Mucosa of descending colon (tissue), 3 donors: ENCODE data around the gene CSF3R. TPM values are rescaled to one million over a fixed set of nuclear protein-coding genes. Genes with fewer than 3 reads are reported as not detected.

ENCODE experiments used
- ATAC-seq: fragments of 200-7000 bp; cut with Tn5 transposase; one replicate; pipeline ENCODE4 v1.9.1; 2020; ENCODE audit warnings: mild to moderate bottlenecking, moderate library complexity
- DNase-seq, 3 donors: peaks; one replicate each; pipeline ENCODE4 v3.0.0-alpha.2; 2020
- H3K36me3 ChIP-seq: fragments of 200-600 bp; one replicate; pipeline ENCODE4 v1.8.0; 2021; ENCODE audit warnings: low read depth, mild to moderate bottlenecking
- H3K4me1 ChIP-seq: fragments of 200-600 bp; one replicate; pipeline ENCODE4 v1.8.0; 2021; ENCODE audit warnings: low read depth, mild to moderate bottlenecking
- H3K4me3 ChIP-seq: fragments of 200-600 bp; one replicate; pipeline ENCODE4 v1.8.0; 2021; ENCODE audit warnings: mild to moderate bottlenecking
- H3K9me3 ChIP-seq: fragments of 200-600 bp; one replicate; pipeline ENCODE4 v1.8.0; 2021; ENCODE audit warnings: mild to moderate bottlenecking
- intact Hi-C, 2 donors: fragments of 100-400 bp; cut with DNase I in 1 of 2; cut with micrococcal nuclease in 1 of 2; formaldehyde crosslinking; loops; one replicate each; pipeline versions ENCODE4 v1.11.0 to v1.11.1; 2022; cut with DNase I, micrococcal nuclease
- total RNA-seq, 3 donors: library from RNA; stranded (reverse); fragmentation: NEBNext Ultra II Directional in 2 of 3; extraction: Animal tissue kit (Norgen Biotek cat#: 25700) in 2 of 3; gene quantifications; one replicate each; pipeline versions ENCODE4 v1.2.1 to v1.2.4, GENCODE V29; 2021 to 2023
- TF ChIP-seq, protein P1 (sequence below): fragments of 200-600 bp; IDR thresholded peaks from one replicate; pipeline ENCODE4 v1.8.0; 2022; ENCODE audit warnings: antibody characterized with exemption, mild to moderate bottlenecking
- donor health status: DM: no; HTN: no; CAD: no; lungs with moderate emphysema.
- donor health status: DM: no; HTN: no; CAD: no.
- donor health status: DM: no; HTN: yes; CAD: no.

The CSF3R gene
- total RNA-seq, 3 donors from 2014 or later = 1.4 to 7.7 (median 4.7) TPM

DNA sequence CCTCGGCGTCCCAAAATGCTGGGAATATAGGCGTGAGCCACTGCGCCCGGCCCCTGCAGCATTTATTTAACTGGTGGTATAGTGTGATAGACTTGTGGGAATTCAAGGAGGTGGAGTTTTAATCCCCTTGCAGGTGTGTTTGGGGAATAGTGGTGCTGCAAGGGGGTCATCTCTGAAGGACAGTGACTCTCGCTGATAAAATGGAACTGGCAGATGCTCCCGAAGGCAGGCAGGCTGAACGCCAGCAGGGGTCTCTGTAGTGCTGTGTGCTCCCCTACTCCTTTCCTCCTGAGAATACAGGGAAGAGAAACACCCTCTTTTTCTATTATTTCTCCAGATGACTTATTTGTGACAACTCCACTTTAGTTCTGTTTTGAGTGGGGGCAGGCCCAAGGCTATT, 36.4 kb downstream of the CSF3R start:
- Histone ChIP-seq H3K4me1 (no peaks in the 10 kb centered on the region), H3K9me3 (no peaks in the 10 kb centered on the region), H3K4me3 (no peak overlapping the region), H3K36me3 (no peaks in the 10 kb centered on the region)
- TF ChIP-seq, protein P1, sequence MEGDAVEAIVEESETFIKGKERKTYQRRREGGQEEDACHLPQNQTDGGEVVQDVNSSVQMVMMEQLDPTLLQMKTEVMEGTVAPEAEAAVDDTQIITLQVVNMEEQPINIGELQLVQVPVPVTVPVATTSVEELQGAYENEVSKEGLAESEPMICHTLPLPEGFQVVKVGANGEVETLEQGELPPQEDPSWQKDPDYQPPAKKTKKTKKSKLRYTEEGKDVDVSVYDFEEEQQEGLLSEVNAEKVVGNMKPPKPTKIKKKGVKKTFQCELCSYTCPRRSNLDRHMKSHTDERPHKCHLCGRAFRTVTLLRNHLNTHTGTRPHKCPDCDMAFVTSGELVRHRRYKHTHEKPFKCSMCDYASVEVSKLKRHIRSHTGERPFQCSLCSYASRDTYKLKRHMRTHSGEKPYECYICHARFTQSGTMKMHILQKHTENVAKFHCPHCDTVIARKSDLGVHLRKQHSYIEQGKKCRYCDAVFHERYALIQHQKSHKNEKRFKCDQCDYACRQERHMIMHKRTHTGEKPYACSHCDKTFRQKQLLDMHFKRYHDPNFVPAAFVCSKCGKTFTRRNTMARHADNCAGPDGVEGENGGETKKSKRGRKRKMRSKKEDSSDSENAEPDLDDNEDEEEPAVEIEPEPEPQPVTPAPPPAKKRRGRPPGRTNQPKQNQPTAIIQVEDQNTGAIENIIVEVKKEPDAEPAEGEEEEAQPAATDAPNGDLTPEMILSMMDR = no peak
- DNase-seq = no peak
- intact Hi-C loops = no loop called here
- no peak for ATAC-seq

DNA sequence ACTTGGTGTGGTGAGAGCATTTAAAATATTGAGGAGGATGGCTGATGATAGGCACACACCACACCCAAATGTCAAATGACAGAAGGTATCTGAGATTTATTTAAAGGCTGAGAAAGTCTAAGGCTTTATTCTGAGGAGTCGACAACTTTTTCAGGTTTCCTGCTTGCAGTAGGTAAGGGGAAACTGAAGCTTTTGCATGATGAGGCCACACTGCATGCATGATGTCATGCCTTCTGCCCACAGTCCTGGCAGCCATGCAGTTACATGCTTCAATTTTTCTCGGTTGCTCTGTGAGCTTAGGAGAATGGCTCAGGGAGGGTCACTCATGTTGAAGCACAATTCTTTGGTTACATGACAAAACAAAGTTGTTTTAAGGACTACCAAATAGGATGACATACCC, 39.4 kb downstream of the CSF3R start:
- TF ChIP-seq, protein P1 = no peak
- no peak for DNase-seq
- intact Hi-C loops = no loop called here
- no peak for ATAC-seq
- Histone ChIP-seq H3K4me3 (no peak overlapping the region), H3K4me1 (no peaks in the 10 kb centered on the region), H3K36me3 (no peaks in the 10 kb centered on the region), H3K9me3 (no peaks in the 10 kb centered on the region)

DNA sequence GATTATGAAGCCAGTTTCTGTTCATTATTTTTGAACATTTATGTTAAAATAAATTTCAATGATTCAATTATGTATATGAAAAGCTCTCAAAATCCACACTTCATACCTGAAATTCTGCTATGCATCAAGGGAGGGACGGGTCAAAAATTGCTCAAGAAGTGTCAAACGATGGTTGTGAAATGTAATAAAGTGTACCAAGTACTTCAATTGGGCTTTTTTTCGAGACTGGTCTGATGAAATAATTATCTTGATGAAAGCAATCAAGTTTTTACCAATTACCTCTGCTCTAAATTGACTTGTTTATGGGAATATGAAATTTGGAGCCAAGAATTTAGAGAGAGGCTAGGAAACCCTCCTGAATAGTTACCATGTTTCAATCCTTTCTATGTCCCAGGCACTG, 40.4 kb downstream of the CSF3R start:
- no peaks in the 10 kb centered on the region for H3K4me1 ChIP-seq
- H3K9me3 ChIP-seq = no peaks in the 10 kb centered on the region
- DNase-seq = no peak
- TF ChIP-seq, protein P1 = no peak
- intact Hi-C loops = no loop called here
- no peak for ATAC-seq
- H3K4me3 ChIP-seq = no peak overlapping the region
- no peaks in the 10 kb centered on the region for H3K36me3 ChIP-seq

DNA sequence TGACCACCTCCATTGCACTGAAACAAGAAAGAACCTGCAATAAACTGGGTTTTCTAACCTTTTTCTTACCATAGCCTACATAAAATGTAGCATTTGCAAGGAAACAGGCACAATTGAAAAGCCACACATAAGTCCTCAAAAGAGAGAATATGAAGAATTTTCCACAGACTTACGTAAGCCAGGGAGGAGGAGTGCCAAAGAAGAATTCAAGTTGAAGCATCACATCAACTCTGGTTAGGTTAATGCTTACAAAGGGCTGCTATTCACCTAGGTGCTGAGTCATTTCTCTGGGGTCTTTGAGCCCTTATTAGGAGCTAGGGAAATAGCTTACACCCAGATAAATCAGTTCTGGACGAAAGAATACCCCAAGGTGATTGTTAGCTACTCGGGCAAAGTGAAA, 42.1 kb downstream of the CSF3R start:
- Histone ChIP-seq H3K36me3 (no peaks in the 10 kb centered on the region), H3K9me3 (no peaks in the 10 kb centered on the region), H3K4me3 (no peak overlapping the region), H3K4me1 (no peaks in the 10 kb centered on the region)
- intact Hi-C loops = no loop called here
- ATAC-seq = no peak
- no peak for DNase-seq
- TF ChIP-seq, protein P1 = no peak

DNA sequence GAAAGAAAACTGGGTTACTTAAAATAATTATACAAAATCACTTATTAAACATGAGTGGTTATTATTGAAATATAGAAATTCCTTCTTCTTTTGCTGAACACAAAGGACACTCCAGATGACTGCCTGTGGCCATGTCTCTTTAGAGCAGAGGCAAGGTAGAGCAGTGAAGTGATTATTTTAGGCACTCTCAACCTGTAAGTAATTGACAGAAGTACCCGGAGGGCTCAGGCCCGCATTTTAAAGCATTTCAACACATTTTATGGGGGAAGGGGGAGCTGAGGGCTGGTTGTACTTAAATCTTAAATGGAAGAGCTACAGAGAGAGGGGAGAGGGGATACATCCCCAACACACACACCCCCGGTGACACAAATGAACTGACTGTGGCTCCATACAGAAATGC, 42.7 kb downstream of the CSF3R start:
- no peak for ATAC-seq
- no peaks in the 10 kb centered on the region for H3K9me3 ChIP-seq
- no peaks in the 10 kb centered on the region for H3K36me3 ChIP-seq
- intact Hi-C loops = no loop called here
- no peak for DNase-seq
- no peaks in the 10 kb centered on the region for H3K4me1 ChIP-seq
- no peak overlapping the region for H3K4me3 ChIP-seq
- TF ChIP-seq, protein P1 = no peak

DNA sequence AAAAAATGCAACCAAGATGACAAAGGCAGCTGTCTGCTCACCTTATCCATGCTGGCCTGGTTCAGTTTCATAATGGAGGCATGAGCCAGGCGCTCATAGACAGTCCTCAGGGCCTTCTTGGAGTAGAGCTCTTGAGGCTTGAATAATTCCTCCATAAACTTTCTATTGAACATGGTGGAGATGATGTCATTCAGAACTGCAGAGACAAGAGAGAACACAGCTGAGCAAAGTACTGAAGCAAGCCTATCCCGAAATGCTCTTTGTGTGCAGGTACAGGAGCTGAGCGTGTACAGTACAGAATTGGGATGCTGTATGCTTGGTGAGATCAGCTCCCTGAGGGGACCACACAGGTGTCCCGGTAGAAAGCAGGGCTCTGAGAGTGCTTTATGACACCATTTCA, 44.0 kb downstream of the CSF3R start:
- no peak for DNase-seq
- Histone ChIP-seq H3K4me1 (no peaks in the 10 kb centered on the region), H3K36me3 (no peaks in the 10 kb centered on the region), H3K4me3 (no peak overlapping the region), H3K9me3 (no peaks in the 10 kb centered on the region)
- TF ChIP-seq, protein P1 = no peak
- intact Hi-C loops = no loop called here
- no peak for ATAC-seq
